ENCODE measurements around the gene BRPF1.

BRPF1 gene, protein sequence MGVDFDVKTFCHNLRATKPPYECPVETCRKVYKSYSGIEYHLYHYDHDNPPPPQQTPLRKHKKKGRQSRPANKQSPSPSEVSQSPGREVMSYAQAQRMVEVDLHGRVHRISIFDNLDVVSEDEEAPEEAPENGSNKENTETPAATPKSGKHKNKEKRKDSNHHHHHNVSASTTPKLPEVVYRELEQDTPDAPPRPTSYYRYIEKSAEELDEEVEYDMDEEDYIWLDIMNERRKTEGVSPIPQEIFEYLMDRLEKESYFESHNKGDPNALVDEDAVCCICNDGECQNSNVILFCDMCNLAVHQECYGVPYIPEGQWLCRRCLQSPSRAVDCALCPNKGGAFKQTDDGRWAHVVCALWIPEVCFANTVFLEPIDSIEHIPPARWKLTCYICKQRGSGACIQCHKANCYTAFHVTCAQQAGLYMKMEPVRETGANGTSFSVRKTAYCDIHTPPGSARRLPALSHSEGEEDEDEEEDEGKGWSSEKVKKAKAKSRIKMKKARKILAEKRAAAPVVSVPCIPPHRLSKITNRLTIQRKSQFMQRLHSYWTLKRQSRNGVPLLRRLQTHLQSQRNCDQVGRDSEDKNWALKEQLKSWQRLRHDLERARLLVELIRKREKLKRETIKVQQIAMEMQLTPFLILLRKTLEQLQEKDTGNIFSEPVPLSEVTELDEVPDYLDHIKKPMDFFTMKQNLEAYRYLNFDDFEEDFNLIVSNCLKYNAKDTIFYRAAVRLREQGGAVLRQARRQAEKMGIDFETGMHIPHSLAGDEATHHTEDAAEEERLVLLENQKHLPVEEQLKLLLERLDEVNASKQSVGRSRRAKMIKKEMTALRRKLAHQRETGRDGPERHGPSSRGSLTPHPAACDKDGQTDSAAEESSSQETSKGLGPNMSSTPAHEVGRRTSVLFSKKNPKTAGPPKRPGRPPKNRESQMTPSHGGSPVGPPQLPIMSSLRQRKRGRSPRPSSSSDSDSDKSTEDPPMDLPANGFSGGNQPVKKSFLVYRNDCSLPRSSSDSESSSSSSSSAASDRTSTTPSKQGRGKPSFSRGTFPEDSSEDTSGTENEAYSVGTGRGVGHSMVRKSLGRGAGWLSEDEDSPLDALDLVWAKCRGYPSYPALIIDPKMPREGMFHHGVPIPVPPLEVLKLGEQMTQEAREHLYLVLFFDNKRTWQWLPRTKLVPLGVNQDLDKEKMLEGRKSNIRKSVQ (N-terminal part only)

GRCh38 chr3:9731206-9732079, at the start of gene BRPF1:
Gene BRPF1, plus strand, starts transcription at chr3:9731735. Its CDS starts 2,406 bp downstream, at chr3:9734141.
- in situ Hi-C loops (cut with MboI; ENCODE audit: low sequenced_read_pairs): no loop called here

- in situ Hi-C loops (cut with MboI; ENCODE audit: low sequenced_read_pairs): no loop called here
These were observed 49.4 kb upstream of the BRPF1 start for GRCh38 chr3:9682096-9682495.

- in situ Hi-C loops (cut with MboI; ENCODE audit: low sequenced_read_pairs): no loop called here
These were observed 48.1 kb upstream of the BRPF1 start for GRCh38 chr3:9683426-9683825.

DNA sequence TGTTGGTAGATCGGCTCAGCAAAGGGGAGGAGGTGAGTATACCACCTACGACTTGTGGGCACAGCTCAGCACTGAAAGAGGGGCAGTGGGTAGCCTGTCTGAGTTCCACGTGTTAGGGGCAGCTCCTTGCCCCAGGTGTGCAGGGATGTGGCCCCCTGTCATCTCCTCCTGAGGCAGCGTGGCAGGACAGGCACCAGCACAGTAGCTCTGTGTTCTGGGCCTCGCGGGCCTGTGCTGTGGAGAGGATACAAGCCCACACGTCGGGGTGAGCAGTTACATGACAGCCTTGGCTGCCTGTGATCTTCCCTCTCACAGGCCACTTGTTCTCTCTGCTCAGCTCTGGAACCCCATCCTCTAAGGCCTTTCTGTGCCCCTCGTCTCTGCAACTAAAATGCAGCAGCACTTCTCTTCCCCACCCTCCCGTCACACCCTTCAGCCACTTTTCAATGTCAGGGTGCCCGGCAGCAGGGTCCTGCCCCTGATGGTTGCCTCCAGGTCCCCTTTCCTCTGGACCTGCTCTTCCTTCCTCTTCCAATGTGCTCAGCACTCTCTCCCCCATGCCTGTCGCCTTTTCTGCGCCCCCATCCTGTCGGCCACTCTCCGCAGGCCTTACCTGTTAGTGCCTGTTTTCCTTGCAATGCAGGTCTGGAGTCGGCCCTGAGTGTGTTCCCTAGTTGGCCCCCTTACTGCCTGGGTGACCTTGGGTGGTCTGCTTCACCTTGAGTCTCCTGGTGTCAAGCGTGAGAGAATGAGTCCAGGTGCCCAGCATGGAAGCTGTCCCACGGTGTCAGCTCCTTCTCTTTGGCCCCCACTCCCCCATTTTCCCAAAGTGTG, 46.1 kb upstream of the BRPF1 start:
- in situ Hi-C loops (cut with MboI; ENCODE audit: low sequenced_read_pairs): no loop called here

DNA sequence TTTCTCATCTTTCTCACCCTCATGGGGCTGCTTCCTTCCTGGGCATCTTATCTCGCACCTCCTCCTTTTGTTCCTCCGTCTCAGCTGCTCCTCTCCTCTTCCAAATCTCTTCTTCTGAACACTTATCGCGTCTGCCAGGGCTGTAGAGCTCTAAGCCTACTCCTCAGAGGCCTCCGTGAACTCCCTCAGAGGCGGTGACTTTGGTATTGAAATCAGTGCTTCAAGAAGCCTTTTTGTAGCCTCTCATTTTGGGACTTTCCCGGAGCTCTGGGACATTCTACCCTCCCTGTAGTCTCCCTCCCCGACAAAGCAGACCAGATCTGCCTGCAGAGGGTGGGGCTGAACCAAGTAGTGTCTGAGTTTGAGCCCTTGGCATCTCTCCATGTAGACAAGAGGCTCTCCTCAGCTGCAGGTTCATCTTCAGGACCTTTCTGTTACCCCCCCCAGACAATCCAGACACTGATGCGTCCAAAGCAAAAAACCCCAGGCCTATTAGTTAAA, 45.4 kb upstream of the BRPF1 start:
- in situ Hi-C loops (cut with MboI; ENCODE audit: low sequenced_read_pairs): no loop called here

- in situ Hi-C loops (cut with MboI; ENCODE audit: low sequenced_read_pairs): no loop called here
These were observed 44.8 kb upstream of the BRPF1 start for GRCh38 chr3:9686703-9687102.

DNA sequence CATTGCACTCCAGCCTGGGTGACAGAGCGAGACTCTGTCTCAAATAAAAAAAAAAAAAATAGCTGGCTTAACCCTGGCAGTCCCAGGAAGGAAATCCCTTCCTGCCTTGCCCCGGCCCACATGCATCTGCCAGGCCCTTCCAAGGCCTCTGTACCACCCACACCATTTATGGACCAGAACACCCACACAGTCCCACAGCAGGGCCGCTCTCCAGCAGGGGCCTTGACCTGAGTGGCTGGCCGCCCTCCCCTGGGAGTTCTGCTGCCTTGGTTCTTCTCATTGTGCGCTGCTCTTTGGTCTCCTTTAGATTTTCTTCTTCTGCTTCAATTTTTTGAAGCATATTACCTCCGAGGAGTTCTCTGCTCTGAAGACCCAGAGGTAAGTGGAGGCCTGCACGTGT, 44.0 kb upstream of the BRPF1 start:
- in situ Hi-C loops (cut with MboI; ENCODE audit: low sequenced_read_pairs): no loop called here

GRCh38 chr3:9688961-9689360, 42.6 kb upstream of the BRPF1 start:
- in situ Hi-C loops (cut with MboI; ENCODE audit: low sequenced_read_pairs): no loop called here

DNA sequence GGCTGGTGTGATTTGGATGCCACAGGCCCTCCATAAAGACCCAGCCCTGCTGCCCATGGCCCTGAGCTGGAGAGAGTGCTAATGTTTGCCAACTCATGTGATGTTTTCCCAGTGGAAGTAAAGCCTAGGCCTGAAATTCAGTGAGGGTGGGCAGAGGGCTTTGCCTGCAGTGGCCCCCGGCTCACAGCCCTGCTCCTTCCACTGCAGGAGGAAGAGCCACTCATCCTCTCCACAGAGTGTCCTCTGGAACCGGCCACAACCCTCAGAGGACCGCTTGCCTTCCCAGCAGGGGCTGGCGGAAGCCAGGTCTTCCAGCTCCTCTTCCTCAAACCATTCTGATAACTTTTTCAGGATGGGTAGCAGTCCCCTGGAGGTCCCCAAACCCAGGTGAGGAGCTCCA, 41.8 kb upstream of the BRPF1 start:
- in situ Hi-C loops (cut with MboI; ENCODE audit: low sequenced_read_pairs): no loop called here

DNA sequence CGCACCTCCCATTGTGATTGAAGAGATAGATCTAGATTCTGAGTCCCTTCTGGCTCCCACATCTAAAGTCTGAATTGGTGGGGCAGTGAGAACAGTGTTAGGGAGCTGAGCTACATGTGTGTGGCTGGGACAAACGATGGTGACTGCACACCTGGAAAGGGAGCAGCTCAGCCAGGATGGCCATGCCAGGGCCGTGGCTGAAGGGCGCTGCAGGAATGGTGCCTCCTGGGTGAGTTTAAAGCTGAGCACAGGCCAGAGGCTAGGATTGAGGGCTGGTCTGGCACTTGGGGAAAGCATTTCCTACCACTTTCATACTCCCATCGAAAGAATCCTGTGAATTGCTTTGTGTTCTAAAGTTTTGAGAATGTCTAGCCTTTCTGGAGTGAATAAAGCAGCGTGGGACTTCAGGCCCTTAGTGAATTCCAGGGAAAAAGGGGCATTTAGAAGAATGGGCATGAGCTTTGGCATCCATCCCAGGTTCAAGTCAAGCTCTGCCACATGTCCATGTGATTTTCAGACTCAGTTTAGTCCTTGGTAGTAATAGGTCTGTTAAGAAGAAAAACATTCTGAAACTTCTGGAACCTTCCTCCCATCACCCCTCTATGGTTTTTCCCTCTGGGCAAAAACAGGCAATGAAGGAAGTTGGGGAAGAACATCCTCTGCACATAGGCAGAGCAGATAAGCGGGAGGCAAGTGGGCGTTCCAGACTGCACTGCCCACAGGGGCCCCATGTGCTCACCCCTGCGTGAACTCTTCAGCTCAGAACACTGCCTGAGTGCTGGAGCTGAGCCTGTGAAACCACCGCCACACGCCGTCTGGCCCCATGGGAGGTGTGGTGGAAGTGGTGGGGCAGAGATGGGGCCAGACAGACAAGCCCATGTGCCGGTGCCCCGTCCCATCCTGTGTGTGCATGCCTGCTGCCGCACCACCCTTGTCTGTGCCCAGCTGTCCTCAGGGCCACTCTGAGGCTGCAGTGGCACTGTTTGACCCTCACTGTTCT, 40.8 kb upstream of the BRPF1 start:
- in situ Hi-C loops (cut with MboI; ENCODE audit: low sequenced_read_pairs): no loop called here

- in situ Hi-C loops (cut with MboI; ENCODE audit: low sequenced_read_pairs): no loop called here
These were observed 39.9 kb upstream of the BRPF1 start for GRCh38 chr3:9691636-9692035.

- in situ Hi-C loops (cut with MboI; ENCODE audit: low sequenced_read_pairs): no loop called here
These were observed 39.1 kb upstream of the BRPF1 start for GRCh38 chr3:9692416-9692815.

- in situ Hi-C loops (cut with MboI; ENCODE audit: low sequenced_read_pairs): no loop called here
These were observed 36.2 kb upstream of the BRPF1 start for GRCh38 chr3:9695345-9695744.

GRCh38 chr3:9695746-9696145, 35.8 kb upstream of the BRPF1 start:
- in situ Hi-C loops (cut with MboI; ENCODE audit: low sequenced_read_pairs): no loop called here

DNA sequence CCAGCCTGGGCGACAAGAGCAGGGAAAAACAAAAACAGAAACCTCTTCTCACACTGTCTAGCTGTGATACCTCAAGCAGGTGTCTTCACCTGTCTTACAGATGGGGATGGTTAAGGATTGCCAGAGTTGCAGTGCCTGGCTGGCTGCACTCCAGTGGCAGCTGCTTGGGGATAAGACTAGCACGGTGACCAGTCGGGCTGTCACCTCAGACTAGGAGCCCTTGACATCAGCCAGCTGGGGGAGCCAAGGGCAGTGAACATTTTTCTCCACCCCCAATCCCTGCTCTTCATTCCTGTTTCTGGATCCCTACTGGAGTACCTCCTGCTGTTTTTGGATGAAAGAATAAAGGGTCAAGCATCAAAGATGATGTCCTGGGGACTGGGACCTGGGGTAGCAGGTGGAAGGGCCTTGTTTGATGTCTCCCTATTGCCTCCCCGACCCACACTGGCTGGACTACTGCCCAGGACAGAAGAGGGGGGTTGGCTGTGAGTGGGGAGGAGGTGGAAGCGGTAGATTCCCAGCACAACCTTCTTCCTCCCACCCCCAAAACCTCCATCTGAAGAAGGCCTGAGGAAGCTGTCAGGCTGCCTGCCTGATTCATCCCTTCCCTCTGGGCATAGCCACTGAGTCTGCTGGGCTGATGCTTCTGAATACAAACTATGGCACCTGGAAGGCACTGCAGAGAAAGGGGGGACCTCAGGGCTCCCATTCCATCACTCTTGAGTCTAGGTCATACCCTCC, 34.9 kb upstream of the BRPF1 start:
- in situ Hi-C loops (cut with MboI; ENCODE audit: low sequenced_read_pairs): no loop called here

DNA sequence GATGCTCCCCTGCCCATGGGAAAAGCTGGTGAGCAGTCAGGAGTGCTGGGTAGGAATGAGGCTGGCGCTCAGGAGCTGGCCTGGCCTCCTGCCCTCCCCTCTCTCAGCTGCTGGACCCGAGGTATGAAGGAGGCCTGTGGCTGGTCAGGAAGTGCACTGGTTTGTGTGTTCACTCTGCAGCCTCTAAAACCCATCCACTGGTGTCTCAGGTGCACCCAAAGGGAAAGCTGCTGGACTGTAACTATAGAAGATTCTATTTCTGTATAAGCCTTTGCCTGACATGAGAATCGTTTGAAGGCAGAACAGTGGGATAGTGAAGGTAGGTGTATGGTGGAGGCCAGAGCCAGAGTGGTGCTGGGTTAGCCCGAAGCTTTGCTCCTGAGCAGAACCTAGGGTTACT, 33.6 kb upstream of the BRPF1 start:
- in situ Hi-C loops (cut with MboI; ENCODE audit: low sequenced_read_pairs): no loop called here

DNA sequence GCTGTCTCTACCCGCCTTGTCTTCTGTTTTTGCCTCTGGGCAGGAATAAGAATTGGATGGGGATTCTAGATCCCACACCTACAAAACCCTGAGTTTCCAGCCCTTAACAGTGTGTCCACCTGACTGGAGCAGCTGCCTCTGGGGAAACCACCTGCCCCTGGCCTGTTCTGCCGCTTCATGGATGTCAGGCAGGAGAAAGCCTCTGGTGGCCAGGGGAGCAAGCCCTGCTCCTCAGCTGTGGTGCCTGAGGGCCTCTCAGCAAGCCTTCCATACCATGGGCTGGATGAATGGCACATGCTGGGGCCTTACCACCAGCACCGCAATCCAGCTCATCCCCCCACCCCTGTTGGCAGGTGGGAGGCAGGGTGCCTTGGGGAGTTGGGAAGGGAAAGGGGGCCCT, 33.2 kb upstream of the BRPF1 start:
- in situ Hi-C loops (cut with MboI; ENCODE audit: low sequenced_read_pairs): no loop called here

Measured in hTERT RPE-1 (cell line).